HCT116 (cell line): ENCODE data around the gene MLYCD. TPM values are rescaled to one million over a fixed set of nuclear protein-coding genes. Genes with fewer than 3 reads are reported as not detected.
A peak's percentile ranks its signal among the peaks of the same experiment; 100 is the strongest.

Experiments used
- ATAC-seq: fragments of 200-7000 bp; cut with Tn5 transposase; 2 replicates; pipeline ENCODE4 v1.9.1; 2020; ENCODE audit warnings: mild to moderate bottlenecking, moderate library complexity
- BruUV-seq: library from RNA; stranded (reverse); fragments of 400-500 nt; replicated peaks from 2 replicates; lab custom pipeline; 2021; lab: Mats Ljungman, UMichigan
- CTCF ChIA-PET: fragments of 300-600 bp; sonication (Branson Sonifier 250); formaldehyde crosslinking; loops from one replicate; lab custom pipeline; 2021; ENCODE audit warnings: antibody characterized with exemption; lab: Charles Lee
- POLR2A ChIA-PET: fragments of 300-600, 350-600 bp; sonication (Branson Sonifier 250); formaldehyde crosslinking; loops from one replicate; lab custom pipeline; 2021; ENCODE audit warnings: antibody characterized with exemption; lab: Charles Lee
- RAD21 ChIA-PET, 2 experiments: fragments of 300-600 bp; sonication (Branson Sonifier 250); formaldehyde crosslinking; loops; one replicate each; lab custom pipeline; 2023; ENCODE audit warnings: low total read pairs in 2 of 2; ENCODE audit not compliant: uncharacterized antibody in 2 of 2, unreplicated experiment in 2 of 2, low non-redundant PET in 1 of 2; lab: Charles Lee
- DNase-seq: peaks from one replicate; pipeline ENCODE4 v3.0.0-alpha.2; 2010; ENCODE audit warnings: low read depth, low spot score
- H2AFZ ChIP-seq: fragments of 200-600 bp; shearing (Covaris generic), sonication (generic); 2 replicates; pipeline ENCODE4 v1.6.1; 2017; ENCODE audit warnings: low read depth, mixed run types, mixed read lengths, antibody characterized with exemption, low read length; ENCODE audit not compliant: poor library complexity, severe bottlenecking
- H3K27ac ChIP-seq: 2 replicates; pipeline ENCODE4 v1.5.1; 2012; ENCODE audit warnings: low read depth, low read length
- H3K27me3 ChIP-seq: fragments of 200-600 bp; sonication (generic); 2 replicates; pipeline ENCODE4 v1.6.1; 2016; ENCODE audit warnings: mixed run types, low read length, mixed read lengths; ENCODE audit not compliant: insufficient read depth
- H3K36me3 ChIP-seq, 2 experiments: fragments of 200-500 bp in 1 of 2; fragments of 200-600 bp in 1 of 2; sonication (Bioruptor generic) in 1 of 2; sonication (generic) in 1 of 2; 2 replicates each; pipeline versions ENCODE4 v1.5.1 to v1.6.1; 2014 to 2016; ENCODE audit warnings: low read length in 2 of 2, inconsistent platforms in 1 of 2, mixed read lengths in 1 of 2, mixed run types in 1 of 2; ENCODE audit not compliant: insufficient read depth in 2 of 2, control insufficient read depth in 1 of 2
- H3K4me1 ChIP-seq, 2 experiments: fragments of 200-600 bp in 1 of 2; sonication (generic) in 1 of 2; 2 replicates each; pipeline versions ENCODE4 v1.5.1 to v1.6.1; 2012 to 2017; ENCODE audit warnings: low read length in 2 of 2, inconsistent platforms in 1 of 2, mild to moderate bottlenecking in 1 of 2, mixed read lengths in 1 of 2, mixed run types in 1 of 2, moderate library complexity in 1 of 2; ENCODE audit not compliant: insufficient read depth in 2 of 2, control insufficient read depth in 1 of 2
- H3K4me2 ChIP-seq: fragments of 200-600 bp; sonication (generic); 2 replicates; pipeline ENCODE4 v1.6.1; 2017; ENCODE audit warnings: mixed run types, low read length, mixed read lengths
- H3K4me3 ChIP-seq, 2 experiments: fragments of 200-600 bp in 1 of 2; sonication (generic) in 1 of 2; replicated peaks in 1 of 2; 2 replicates each; pipeline ENCODE4 v1.5.1; 2011 to 2016; ENCODE audit warnings: low read length in 2 of 2, control low read depth in 1 of 2, low read depth in 1 of 2, mild to moderate bottlenecking in 1 of 2, mixed read lengths in 1 of 2, mixed run types in 1 of 2
- H3K79me2 ChIP-seq: fragments of 200-600 bp; sonication (generic); 2 replicates; pipeline ENCODE4 v1.6.1; 2017; ENCODE audit warnings: mild to moderate bottlenecking, mixed run types, low read length, moderate library complexity, mixed read lengths; ENCODE audit not compliant: insufficient read depth
- H3K9ac ChIP-seq: fragments of 200-600 bp; sonication (generic); 2 replicates; pipeline ENCODE4 v1.6.1; 2016; ENCODE audit warnings: low read length, mixed read lengths
- H3K9me2 ChIP-seq: fragments of 200-600 bp; sonication (generic), shearing (Covaris generic); 2 replicates; pipeline ENCODE4 v1.6.1; 2017; ENCODE audit warnings: mixed run types, mild to moderate bottlenecking, moderate library complexity; ENCODE audit not compliant: insufficient read depth
- H3K9me3 ChIP-seq, 2 experiments: fragments of 200-500 bp in 1 of 2; fragments of 200-600 bp in 1 of 2; sonication (Bioruptor generic) in 1 of 2; sonication (generic) in 1 of 2; 2 replicates each; pipeline ENCODE4 v1.6.1; 2014 to 2017; ENCODE audit warnings: low read length in 2 of 2, mixed read lengths in 2 of 2, inconsistent platforms in 1 of 2, low read depth in 1 of 2, mild to moderate bottlenecking in 1 of 2, mixed run types in 1 of 2, moderate library complexity in 1 of 2; ENCODE audit not compliant: control insufficient read depth in 1 of 2, insufficient read depth in 1 of 2
- H4K20me1 ChIP-seq: fragments of 200-600 bp; sonication (generic), shearing (Covaris generic); 2 replicates; pipeline ENCODE4 v1.6.1; 2017; ENCODE audit warnings: mixed run types, mild to moderate bottlenecking, moderate library complexity; ENCODE audit not compliant: insufficient read depth
- CEBPB ChIP-seq: IDR thresholded peaks from 2 replicates; pipeline ENCODE4 v1.6.1; 2012; ENCODE audit warnings: low read depth
- EGR1 ChIP-seq: IDR thresholded peaks from 2 replicates; pipeline ENCODE4 v1.6.1; 2012; ENCODE audit warnings: low read depth
- ELF1 ChIP-seq: IDR thresholded peaks from 2 replicates; pipeline ENCODE4 v1.6.1; 2012; ENCODE audit warnings: low read depth, borderline replicate concordance
- EZH2phosphoT487 ChIP-seq: fragments of 200-600 bp; IDR thresholded peaks from 2 replicates; pipeline ENCODE4 v1.6.1; 2018; ENCODE audit warnings: antibody characterized with exemption, borderline replicate concordance
- FOSL1 ChIP-seq: IDR thresholded peaks from 2 replicates; pipeline ENCODE4 v1.6.1; 2012; ENCODE audit warnings: low read depth
- JUND ChIP-seq: IDR thresholded peaks from 2 replicates; pipeline ENCODE4 v1.6.1; 2012
- POLR2A ChIP-seq: IDR thresholded peaks from 2 replicates; pipeline ENCODE4 v1.7.0; 2011; ENCODE audit warnings: borderline replicate concordance; ENCODE audit not compliant: insufficient read depth, insufficient read length; ENCODE audit errors: extremely low read depth
- POLR2AphosphoS5 ChIP-seq: IDR thresholded peaks from 2 replicates; pipeline ENCODE4 v1.6.1; 2011; ENCODE audit warnings: mild to moderate bottlenecking, low read depth, low read length, moderate library complexity
- RAD21 ChIP-seq: IDR thresholded peaks from 2 replicates; pipeline ENCODE4 v1.6.1; 2012; ENCODE audit warnings: low read depth, mild to moderate bottlenecking
- SIN3A ChIP-seq: IDR thresholded peaks from 2 replicates; pipeline ENCODE4 v1.6.1; 2012; ENCODE audit warnings: low read depth
- SP1 ChIP-seq: IDR thresholded peaks from 2 replicates; pipeline ENCODE4 v1.6.1; 2012; ENCODE audit warnings: low read depth
- SRF ChIP-seq: IDR thresholded peaks from 2 replicates; pipeline ENCODE4 v1.6.1; 2012; ENCODE audit warnings: low read depth
- TCF7L2 ChIP-seq: IDR thresholded peaks from 2 replicates; pipeline ENCODE4 v1.7.0; 2011; ENCODE audit warnings: borderline replicate concordance, inconsistent platforms; ENCODE audit not compliant: insufficient read depth, insufficient read length; ENCODE audit errors: extremely low read depth
- YY1 ChIP-seq: IDR thresholded peaks from 2 replicates; pipeline ENCODE4 v1.6.1; 2011; ENCODE audit warnings: low read length, low read depth, moderate library complexity, mild to moderate bottlenecking; ENCODE audit not compliant: insufficient replicate concordance; ENCODE audit errors: extremely low read depth
- ZFX ChIP-seq: fragments of 450-650 bp; IDR thresholded peaks from 2 replicates; pipeline ENCODE4 v1.6.1; 2017
- intact Hi-C: fragments of 100-400 bp; cut with micrococcal nuclease; formaldehyde crosslinking; loops from 2 replicates; pipeline ENCODE4 v1.10.0; 2022
- total RNA-seq: library from RNA; stranded (reverse); gene quantifications from one replicate; pipeline ENCODE4 v1.2.1, GENCODE V29; 2021; ENCODE audit not compliant: unreplicated experiment
- TF ChIP-seq, protein P1 (sequence below): IDR thresholded peaks from 2 replicates; pipeline ENCODE4 v1.6.1; 2012
- TF ChIP-seq, protein P2 (sequence below): IDR thresholded peaks from 2 replicates; pipeline ENCODE4 v1.6.1; 2012
- TF ChIP-seq, protein P3 (sequence below): IDR thresholded peaks from 2 replicates; pipeline ENCODE4 v1.6.1; 2012; ENCODE audit warnings: low read depth
- TF ChIP-seq, protein P4 (sequence below), 3 experiments: fragments of 200-600 bp in 1 of 3; sonication (generic) in 1 of 3; IDR thresholded peaks in 2 of 3; conservative IDR thresholded peaks in 1 of 3; 2 replicates each; pipeline ENCODE4 v1.5.1; 2012 to 2017; ENCODE audit warnings: low read depth in 2 of 3, low read length in 2 of 3, antibody characterized with exemption in 1 of 3, borderline replicate concordance in 1 of 3, control low read depth in 1 of 3, mild to moderate bottlenecking in 1 of 3, mixed read lengths in 1 of 3, mixed run types in 1 of 3, moderate library complexity in 1 of 3; ENCODE audit not compliant: insufficient read depth in 1 of 3

The MLYCD gene
- total RNA-seq, 1 experiment from 2014 or later, result 3.9 TPM

DNA sequence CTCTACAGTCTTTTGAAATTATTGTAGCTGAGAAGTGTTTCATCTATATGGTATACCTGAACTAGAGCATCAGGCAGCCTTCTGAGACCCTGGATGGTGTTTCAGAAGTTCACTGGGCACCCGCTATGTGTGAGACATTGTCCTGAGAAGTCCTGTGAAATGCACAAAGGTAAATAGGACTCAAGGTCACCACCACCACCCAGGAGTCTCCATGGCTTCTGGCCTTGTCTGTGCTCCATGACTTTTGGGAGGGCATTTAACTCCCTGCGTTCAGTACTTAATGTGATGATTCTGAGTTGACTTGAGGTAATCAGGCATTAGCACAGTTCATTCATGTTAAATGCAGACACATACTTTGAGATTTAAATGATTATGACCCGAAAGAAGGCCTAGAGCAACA is 1.1 kb downstream of the MLYCD start:
- H2AFZ ChIP-seq, result no peak overlapping the region
- TF ChIP-seq ZFX, result no peak
- TF ChIP-seq FOSL1, result no peak
- TF ChIP-seq CEBPB, result no peak
- TF ChIP-seq SIN3A, result no peak
- TF ChIP-seq EZH2phosphoT487, result no peak
- TF ChIP-seq, protein P1, sequence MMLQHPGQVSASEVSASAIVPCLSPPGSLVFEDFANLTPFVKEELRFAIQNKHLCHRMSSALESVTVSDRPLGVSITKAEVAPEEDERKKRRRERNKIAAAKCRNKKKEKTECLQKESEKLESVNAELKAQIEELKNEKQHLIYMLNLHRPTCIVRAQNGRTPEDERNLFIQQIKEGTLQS, result no peak
- TF ChIP-seq, protein P2, sequence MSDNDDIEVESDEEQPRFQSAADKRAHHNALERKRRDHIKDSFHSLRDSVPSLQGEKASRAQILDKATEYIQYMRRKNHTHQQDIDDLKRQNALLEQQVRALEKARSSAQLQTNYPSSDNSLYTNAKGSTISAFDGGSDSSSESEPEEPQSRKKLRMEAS, result no peak
- TF ChIP-seq SRF, result no peak
- TF ChIP-seq POLR2AphosphoS5, result no peak
- no peak for TF ChIP-seq POLR2A
- TF ChIP-seq, protein P3, sequence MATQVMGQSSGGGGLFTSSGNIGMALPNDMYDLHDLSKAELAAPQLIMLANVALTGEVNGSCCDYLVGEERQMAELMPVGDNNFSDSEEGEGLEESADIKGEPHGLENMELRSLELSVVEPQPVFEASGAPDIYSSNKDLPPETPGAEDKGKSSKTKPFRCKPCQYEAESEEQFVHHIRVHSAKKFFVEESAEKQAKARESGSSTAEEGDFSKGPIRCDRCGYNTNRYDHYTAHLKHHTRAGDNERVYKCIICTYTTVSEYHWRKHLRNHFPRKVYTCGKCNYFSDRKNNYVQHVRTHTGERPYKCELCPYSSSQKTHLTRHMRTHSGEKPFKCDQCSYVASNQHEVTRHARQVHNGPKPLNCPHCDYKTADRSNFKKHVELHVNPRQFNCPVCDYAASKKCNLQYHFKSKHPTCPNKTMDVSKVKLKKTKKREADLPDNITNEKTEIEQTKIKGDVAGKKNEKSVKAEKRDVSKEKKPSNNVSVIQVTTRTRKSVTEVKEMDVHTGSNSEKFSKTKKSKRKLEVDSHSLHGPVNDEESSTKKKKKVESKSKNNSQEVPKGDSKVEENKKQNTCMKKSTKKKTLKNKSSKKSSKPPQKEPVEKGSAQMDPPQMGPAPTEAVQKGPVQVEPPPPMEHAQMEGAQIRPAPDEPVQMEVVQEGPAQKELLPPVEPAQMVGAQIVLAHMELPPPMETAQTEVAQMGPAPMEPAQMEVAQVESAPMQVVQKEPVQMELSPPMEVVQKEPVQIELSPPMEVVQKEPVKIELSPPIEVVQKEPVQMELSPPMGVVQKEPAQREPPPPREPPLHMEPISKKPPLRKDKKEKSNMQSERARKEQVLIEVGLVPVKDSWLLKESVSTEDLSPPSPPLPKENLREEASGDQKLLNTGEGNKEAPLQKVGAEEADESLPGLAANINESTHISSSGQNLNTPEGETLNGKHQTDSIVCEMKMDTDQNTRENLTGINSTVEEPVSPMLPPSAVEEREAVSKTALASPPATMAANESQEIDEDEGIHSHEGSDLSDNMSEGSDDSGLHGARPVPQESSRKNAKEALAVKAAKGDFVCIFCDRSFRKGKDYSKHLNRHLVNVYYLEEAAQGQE, result no peak
- TF ChIP-seq EGR1, result no peak
- TF ChIP-seq JUND, result no peak
- no peak for TF ChIP-seq TCF7L2
- no peak for TF ChIP-seq RAD21
- TF ChIP-seq, protein P4, sequence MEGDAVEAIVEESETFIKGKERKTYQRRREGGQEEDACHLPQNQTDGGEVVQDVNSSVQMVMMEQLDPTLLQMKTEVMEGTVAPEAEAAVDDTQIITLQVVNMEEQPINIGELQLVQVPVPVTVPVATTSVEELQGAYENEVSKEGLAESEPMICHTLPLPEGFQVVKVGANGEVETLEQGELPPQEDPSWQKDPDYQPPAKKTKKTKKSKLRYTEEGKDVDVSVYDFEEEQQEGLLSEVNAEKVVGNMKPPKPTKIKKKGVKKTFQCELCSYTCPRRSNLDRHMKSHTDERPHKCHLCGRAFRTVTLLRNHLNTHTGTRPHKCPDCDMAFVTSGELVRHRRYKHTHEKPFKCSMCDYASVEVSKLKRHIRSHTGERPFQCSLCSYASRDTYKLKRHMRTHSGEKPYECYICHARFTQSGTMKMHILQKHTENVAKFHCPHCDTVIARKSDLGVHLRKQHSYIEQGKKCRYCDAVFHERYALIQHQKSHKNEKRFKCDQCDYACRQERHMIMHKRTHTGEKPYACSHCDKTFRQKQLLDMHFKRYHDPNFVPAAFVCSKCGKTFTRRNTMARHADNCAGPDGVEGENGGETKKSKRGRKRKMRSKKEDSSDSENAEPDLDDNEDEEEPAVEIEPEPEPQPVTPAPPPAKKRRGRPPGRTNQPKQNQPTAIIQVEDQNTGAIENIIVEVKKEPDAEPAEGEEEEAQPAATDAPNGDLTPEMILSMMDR (IDR thresholded peaks at IDR 0.05 in 2 of 3, conservative IDR thresholded peaks at IDR 0.05 in 1 of 3; ENCODE audit: borderline replicate concordance in 1 of 3, insufficient read depth in 1 of 3, low read depth in 2 of 3, low read length in 2 of 3), result no peak
- no peak for TF ChIP-seq SP1
- TF ChIP-seq ELF1, result no peak
- no peak for TF ChIP-seq YY1
- no peaks in the 10 kb centered on the region for H3K27me3 ChIP-seq
- H3K9ac ChIP-seq, result peak overlapping the region; percentile 66
- ChIA-PET RAD21 (interaction anchor here in 1 of 2 experiments (0.8 kb wide), 1 partner anchor 74 kb away, joined by 3 read pairs; no protein-coding TSS in a partner anchor), CTCF (no interaction called here), POLR2A (interaction anchor here (1.1 kb wide), 1 partner anchor 12 kb away, joined by 3 read pairs; no protein-coding TSS in a partner anchor)
- no peak for DNase-seq
- BruUV-seq, result no TSS peak
- intact Hi-C loops, result no loop called here
- no peaks in the 10 kb centered on the region for H3K9me3 ChIP-seq
- no peak for ATAC-seq
- no peaks in the 10 kb centered on the region for H3K36me3 ChIP-seq
- no peaks in the 10 kb centered on the region for H4K20me1 ChIP-seq
- no peak overlapping the region for H3K27ac ChIP-seq
- H3K4me3 ChIP-seq, result peak overlapping the region; percentile 56 to 69
- H3K79me2 ChIP-seq, result no peaks in the 10 kb centered on the region
- H3K4me2 ChIP-seq, result peak overlapping the region; percentile 97
- peaks cover 7 to 20% of the 10 kb centered on the region in 2 experiments for H3K4me1 ChIP-seq
- H3K9me2 ChIP-seq, result no peaks in the 10 kb centered on the region
